Ovary (tissue), 3 donors: Measurements from ENCODE around the gene CCDC57.

Experiments used
- CTCF ChIP-seq, 3 donors: fragments of 450-650 bp in 2 of 3; fragments of 200-600 bp in 1 of 3; IDR thresholded peaks; one replicate each; pipeline versions ENCODE4 v1.5.1 to v1.8.0; 2016 to 2022; ENCODE audit warnings: antibody characterized with exemption in 3 of 3, mild to moderate bottlenecking in 1 of 3
- EP300 ChIP-seq: sonication (generic); formaldehyde crosslinking; IDR thresholded peaks from one replicate; pipeline ENCODE4 v1.6.1; 2017; ENCODE audit warnings: antibody characterized with exemption
- POLR2A ChIP-seq: fragments of 450-650 bp; IDR thresholded peaks from one replicate; pipeline ENCODE4 v1.6.1; 2017; ENCODE audit warnings: antibody characterized with exemption, mild to moderate bottlenecking, moderate library complexity
- donor health status: DM: no; HTN: no; CAD: no.

GRCh38 chr17:82108038-82108437 lies 104.6 kb downstream of the CCDC57 start:
- TF ChIP-seq CTCF (IDR thresholded peaks at IDR 0.05) (no peak), EP300 (no peak), POLR2A (no peak)
